Eye (tissue), 1 donor: ENCODE data around the gene HDAC4.
A peak's percentile ranks its signal among the peaks of the same experiment; 100 is the strongest.

Source experiments
- DNase-seq: peaks from one replicate; pipeline ENCODE4 v3.0.0-alpha.2; 2015

HDAC4 gene

GRCh38 chr2:239194731-239195317, 206.0 kb downstream of the HDAC4 start:
- no peak for DNase-seq

- DNase-seq, result peak; percentile 39
Observed at GRCh38 chr2:239193925-239194677, 206.7 kb downstream of the HDAC4 start.

GRCh38 chr2:239193401-239193811, 207.4 kb downstream of the HDAC4 start:
- no peak for DNase-seq

GRCh38 chr2:239192975-239193374, 207.8 kb downstream of the HDAC4 start:
- no peak for DNase-seq

- no peak for DNase-seq
Observed at GRCh38 chr2:239192456-239192855, 208.4 kb downstream of the HDAC4 start.

GRCh38 chr2:239190921-239191885, 209.6 kb downstream of the HDAC4 start:
- DNase-seq, result no peak

- DNase-seq, result no peak
Observed at GRCh38 chr2:239190361-239190760, 210.5 kb downstream of the HDAC4 start.

GRCh38 chr2:239189711-239190131, 211.1 kb downstream of the HDAC4 start:
- no peak for DNase-seq

GRCh38 chr2:239188536-239188935, 212.3 kb downstream of the HDAC4 start:
- DNase-seq, result no peak

- no peak for DNase-seq
Observed at GRCh38 chr2:239187464-239188253, 213.2 kb downstream of the HDAC4 start.

- no peak for DNase-seq
Observed at GRCh38 chr2:239186516-239187357, 214.1 kb downstream of the HDAC4 start.

- DNase-seq, result no peak
Observed at GRCh38 chr2:239184968-239185903, 215.6 kb downstream of the HDAC4 start.

GRCh38 chr2:239184179-239184578, 216.6 kb downstream of the HDAC4 start:
- no peak for DNase-seq

- no peak for DNase-seq
Observed at GRCh38 chr2:239182981-239183791, 217.6 kb downstream of the HDAC4 start.

GRCh38 chr2:239181903-239182581, 218.8 kb downstream of the HDAC4 start:
- DNase-seq, result peak; percentile 62

- DNase-seq, result no peak
Observed at GRCh38 chr2:239181074-239181902, 219.5 kb downstream of the HDAC4 start.

- DNase-seq, result no peak
Observed at GRCh38 chr2:239180526-239181073, 220.2 kb downstream of the HDAC4 start.
